Neutrophil (primary cell): ENCODE data around the gene NTN1.

Experiments
- H3K27ac ChIP-seq: fragments of 200-600 bp; sonication (generic); 2 replicates; pipeline ENCODE4 v1.5.1; 2016; ENCODE audit warnings: mild to moderate bottlenecking, moderate library complexity
- H3K27me3 ChIP-seq: fragments of 200-600 bp; sonication (generic); 2 replicates; pipeline ENCODE4 v1.6.0; 2016; ENCODE audit warnings: mild to moderate bottlenecking
- H3K36me3 ChIP-seq: fragments of 200-600 bp; sonication (generic); 2 replicates; pipeline ENCODE4 v1.5.1; 2017
- H3K4me1 ChIP-seq, 2 experiments: fragments of 200-600 bp in 1 of 2; sonication (generic) in 1 of 2; 1 replicate in 1 of 2; 2 replicates in 1 of 2; pipeline versions ENCODE4 v1.5.1 to v1.6.1; 2013 to 2016; ENCODE audit warnings: low read depth in 1 of 2, low read length in 1 of 2, mild to moderate bottlenecking in 1 of 2, moderate library complexity in 1 of 2; ENCODE audit not compliant: control insufficient read depth in 1 of 2, insufficient read depth in 1 of 2
- H3K4me3 ChIP-seq, 2 experiments: fragments of 200-600 bp in 1 of 2; sonication (generic) in 1 of 2; 1 replicate in 1 of 2; 2 replicates in 1 of 2; pipeline ENCODE4 v1.5.1; 2013 to 2016; ENCODE audit warnings: low read depth in 1 of 2, low read length in 1 of 2, mild to moderate bottlenecking in 1 of 2, moderate library complexity in 1 of 2
- H3K9me3 ChIP-seq: fragments of 200-600 bp; sonication (generic); 2 replicates; pipeline ENCODE4 v1.5.1; 2016
- TF ChIP-seq, protein P1 (sequence below): fragments of 200-600 bp; sonication (generic); IDR thresholded peaks from 2 replicates; pipeline ENCODE4 v1.5.1; 2016; ENCODE audit warnings: antibody characterized with exemption

Gene NTN1

DNA sequence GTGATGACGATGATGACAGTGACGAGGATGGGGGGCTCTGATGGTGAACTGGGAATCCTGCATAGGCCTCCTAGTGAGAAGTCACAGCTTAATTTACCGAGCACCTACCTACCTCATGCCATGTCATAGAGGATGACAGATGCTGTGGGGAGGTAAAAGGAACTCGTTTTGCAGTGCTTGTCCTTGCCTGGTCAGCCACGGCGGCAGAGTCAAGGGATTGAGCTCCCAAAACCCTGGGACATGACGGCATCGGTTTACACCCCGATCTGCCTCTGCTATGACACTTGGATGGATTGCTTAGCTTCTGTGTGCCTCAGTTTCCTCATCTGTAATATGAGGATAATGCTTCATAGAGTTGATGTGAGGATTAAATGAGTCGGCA lies 103.2 kb downstream of the NTN1 start:
- Histone ChIP-seq H3K27me3 (no peaks in the 10 kb centered on the region), H3K4me3 (no peak overlapping the region), H3K4me1 (no peaks in the 10 kb centered on the region), H3K9me3 (no peaks in the 10 kb centered on the region), H3K36me3 (no peaks in the 10 kb centered on the region), H3K27ac (no peak overlapping the region)
- TF ChIP-seq, protein P1, sequence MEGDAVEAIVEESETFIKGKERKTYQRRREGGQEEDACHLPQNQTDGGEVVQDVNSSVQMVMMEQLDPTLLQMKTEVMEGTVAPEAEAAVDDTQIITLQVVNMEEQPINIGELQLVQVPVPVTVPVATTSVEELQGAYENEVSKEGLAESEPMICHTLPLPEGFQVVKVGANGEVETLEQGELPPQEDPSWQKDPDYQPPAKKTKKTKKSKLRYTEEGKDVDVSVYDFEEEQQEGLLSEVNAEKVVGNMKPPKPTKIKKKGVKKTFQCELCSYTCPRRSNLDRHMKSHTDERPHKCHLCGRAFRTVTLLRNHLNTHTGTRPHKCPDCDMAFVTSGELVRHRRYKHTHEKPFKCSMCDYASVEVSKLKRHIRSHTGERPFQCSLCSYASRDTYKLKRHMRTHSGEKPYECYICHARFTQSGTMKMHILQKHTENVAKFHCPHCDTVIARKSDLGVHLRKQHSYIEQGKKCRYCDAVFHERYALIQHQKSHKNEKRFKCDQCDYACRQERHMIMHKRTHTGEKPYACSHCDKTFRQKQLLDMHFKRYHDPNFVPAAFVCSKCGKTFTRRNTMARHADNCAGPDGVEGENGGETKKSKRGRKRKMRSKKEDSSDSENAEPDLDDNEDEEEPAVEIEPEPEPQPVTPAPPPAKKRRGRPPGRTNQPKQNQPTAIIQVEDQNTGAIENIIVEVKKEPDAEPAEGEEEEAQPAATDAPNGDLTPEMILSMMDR, result no peak

DNA sequence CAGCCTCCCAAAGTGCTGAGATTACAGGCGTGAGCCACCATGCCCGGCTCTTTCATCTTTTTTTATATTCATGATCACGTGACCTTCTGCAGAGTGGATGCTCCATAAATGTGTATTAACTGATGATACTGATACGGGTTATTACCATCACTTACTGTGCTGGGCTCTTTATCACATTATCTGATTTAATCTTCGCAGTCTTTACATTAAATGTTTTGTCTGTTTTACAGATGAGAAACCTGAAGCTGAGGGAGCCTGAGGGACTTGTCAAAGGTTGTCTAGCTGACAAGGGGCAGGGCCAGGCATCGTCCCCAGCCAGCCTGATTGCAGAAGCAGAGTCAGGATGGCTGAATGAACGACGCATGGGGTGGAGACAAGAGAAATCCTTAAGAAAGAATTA lies 104.4 kb downstream of the NTN1 start:
- TF ChIP-seq, protein P1, result no peak
- Histone ChIP-seq H3K4me3 (no peak overlapping the region), H3K27me3 (no peaks in the 10 kb centered on the region), H3K9me3 (no peaks in the 10 kb centered on the region), H3K4me1 (no peaks in the 10 kb centered on the region), H3K27ac (no peak overlapping the region), H3K36me3 (no peaks in the 10 kb centered on the region)

DNA sequence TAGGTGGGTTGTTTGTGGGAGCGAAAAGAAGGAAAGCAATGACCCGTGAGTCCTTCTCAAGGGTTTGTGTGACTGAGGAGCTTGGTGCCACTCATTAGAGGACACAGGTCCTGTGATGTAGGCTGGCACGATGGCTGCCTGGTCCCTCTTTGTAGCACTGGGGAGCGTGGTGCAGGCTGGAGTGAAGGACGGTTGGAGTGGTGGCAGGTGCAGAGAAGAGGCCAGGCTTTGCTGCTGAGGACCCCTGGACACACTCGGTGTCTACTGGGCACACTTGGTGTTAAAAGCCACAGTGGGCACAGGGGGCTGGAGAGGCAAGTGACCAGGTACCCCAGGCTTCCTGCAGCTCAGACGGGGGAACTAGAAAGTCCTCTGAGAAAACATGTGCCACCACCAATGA lies 106.0 kb downstream of the NTN1 start:
- TF ChIP-seq, protein P1, result no peak
- Histone ChIP-seq H3K4me1 (no peaks in the 10 kb centered on the region), H3K36me3 (no peaks in the 10 kb centered on the region), H3K27ac (no peak overlapping the region), H3K9me3 (no peaks in the 10 kb centered on the region), H3K27me3 (no peaks in the 10 kb centered on the region), H3K4me3 (no peak overlapping the region)

DNA sequence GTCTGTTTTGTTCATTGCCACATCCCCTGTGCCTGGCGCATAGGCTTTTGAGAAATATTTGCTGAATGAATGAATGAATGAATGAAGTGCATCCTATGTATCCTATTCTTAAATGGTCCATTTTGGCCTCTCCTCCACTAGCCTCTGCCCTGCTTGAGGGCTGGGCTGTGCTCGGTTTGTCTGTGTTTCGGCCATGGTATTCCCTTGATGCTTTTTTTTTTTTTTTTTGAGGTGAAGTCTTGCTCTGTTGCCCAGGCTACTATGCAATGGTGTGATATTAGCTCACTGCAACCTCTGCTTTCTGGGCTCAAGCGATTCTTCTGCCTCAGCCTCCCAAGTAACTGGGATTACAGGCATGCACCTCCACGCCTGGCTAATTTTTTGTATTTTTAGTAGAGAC lies 110.1 kb downstream of the NTN1 start:
- no peaks in the 10 kb centered on the region for H3K4me1 ChIP-seq
- no peaks in the 10 kb centered on the region for H3K27me3 ChIP-seq
- TF ChIP-seq, protein P1, result no peak
- H3K4me3 ChIP-seq, result no peak overlapping the region
- H3K27ac ChIP-seq, result no peak overlapping the region
- no peaks in the 10 kb centered on the region for H3K9me3 ChIP-seq
- H3K36me3 ChIP-seq, result no peaks in the 10 kb centered on the region

DNA sequence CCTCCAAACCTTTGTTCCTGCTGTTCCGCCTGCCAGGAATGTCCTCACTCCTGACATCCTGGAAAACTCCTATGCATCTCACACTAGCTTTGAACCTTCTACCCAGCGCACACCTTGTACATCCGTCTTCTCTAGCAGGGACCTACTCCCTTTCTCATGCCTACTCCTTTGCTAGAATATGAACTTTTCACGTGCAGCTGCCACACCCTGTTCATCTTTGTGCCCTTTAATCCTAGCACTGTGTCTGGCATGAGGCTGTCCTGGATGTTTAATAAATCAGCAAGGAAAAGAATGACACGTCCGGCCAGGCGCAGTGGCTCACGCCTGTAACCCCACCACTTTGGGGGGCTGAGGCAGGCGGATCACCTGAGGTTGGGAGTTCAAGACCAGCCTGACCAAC lies 111.0 kb downstream of the NTN1 start:
- TF ChIP-seq, protein P1, result no peak
- Histone ChIP-seq H3K4me1 (no peaks in the 10 kb centered on the region), H3K36me3 (no peaks in the 10 kb centered on the region), H3K27ac (no peak overlapping the region), H3K27me3 (no peaks in the 10 kb centered on the region), H3K9me3 (no peaks in the 10 kb centered on the region), H3K4me3 (no peak overlapping the region)

DNA sequence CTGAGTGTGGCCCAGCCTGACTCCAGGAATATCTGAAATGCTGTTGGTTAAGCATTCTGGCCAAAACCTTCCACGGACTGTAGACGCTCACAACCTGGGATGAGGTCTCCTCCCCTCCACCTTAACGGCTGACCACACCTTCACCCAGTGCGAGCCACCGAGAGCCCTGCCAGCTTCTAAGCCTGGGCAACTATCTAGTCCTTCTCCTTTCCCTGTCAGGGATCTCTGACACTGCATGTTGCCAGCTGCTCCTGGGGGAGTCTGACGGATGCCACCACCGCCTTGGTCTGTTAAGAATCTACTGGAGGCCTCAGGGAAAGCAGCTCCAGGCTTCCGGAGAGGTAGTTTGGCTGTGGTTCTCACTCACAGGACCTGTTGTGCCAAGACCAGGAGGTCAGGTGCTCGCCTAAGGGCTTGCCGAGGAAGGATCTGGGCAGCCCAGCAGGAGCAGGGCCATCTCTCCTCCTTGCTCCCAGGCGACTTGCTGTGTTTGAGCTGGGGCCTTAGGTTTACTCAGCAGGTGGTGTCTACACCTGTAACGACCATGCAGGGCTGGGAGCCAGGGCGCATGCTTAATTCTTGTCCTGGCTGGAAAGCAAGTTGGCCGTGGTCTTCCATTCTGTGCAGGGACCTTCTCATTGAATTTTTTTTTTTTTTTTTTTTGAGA lies 111.8 kb downstream of the NTN1 start:
- Histone ChIP-seq H3K36me3 (no peaks in the 10 kb centered on the region), H3K4me3 (no peak overlapping the region), H3K27ac (no peak overlapping the region), H3K27me3 (no peaks in the 10 kb centered on the region), H3K9me3 (no peaks in the 10 kb centered on the region), H3K4me1 (no peaks in the 10 kb centered on the region)
- TF ChIP-seq, protein P1, result no peak
